GM06990 (cell line): ENCODE data around the gene GALK1.

Source experiments
- DNase-seq: peaks from one replicate; pipeline ENCODE4 v3.0.0-alpha.2; 2011; ENCODE audit not compliant: insufficient read length; ENCODE audit errors: extremely low read depth
- H3K27me3 ChIP-seq: replicated peaks from 2 replicates; pipeline ENCODE4 v1.6.0; 2011; ENCODE audit warnings: low read length; ENCODE audit not compliant: control insufficient read depth, insufficient read depth
- H3K36me3 ChIP-seq: 2 replicates; pipeline ENCODE4 v1.5.1; 2011; ENCODE audit warnings: low read length; ENCODE audit not compliant: control insufficient read depth, insufficient read depth
- H3K4me3 ChIP-seq: replicated peaks from 2 replicates; pipeline ENCODE4 v1.5.1; 2011; ENCODE audit warnings: low read depth, mild to moderate bottlenecking, control low read depth, low read length
- TF ChIP-seq, protein P1 (sequence below): IDR thresholded peaks from 2 replicates; pipeline ENCODE4 v1.5.1; 2011; ENCODE audit warnings: low read length, control low read depth, mild to moderate bottlenecking, inconsistent platforms; ENCODE audit not compliant: insufficient read depth, poor library complexity, severe bottlenecking

The GALK1 gene

GRCh38 chr17:75785016-75785890 lies 20.3 kb upstream of the GALK1 start:
- no peak for DNase-seq
- H3K36me3 ChIP-seq, result no peaks in the 10 kb centered on the region; the same call in 1 of the 2 replicates
- H3K27me3 ChIP-seq, result no peaks in the 10 kb centered on the region
- peak overlapping the region; percentile 85 for H3K4me3 ChIP-seq
- TF ChIP-seq, protein P1, sequence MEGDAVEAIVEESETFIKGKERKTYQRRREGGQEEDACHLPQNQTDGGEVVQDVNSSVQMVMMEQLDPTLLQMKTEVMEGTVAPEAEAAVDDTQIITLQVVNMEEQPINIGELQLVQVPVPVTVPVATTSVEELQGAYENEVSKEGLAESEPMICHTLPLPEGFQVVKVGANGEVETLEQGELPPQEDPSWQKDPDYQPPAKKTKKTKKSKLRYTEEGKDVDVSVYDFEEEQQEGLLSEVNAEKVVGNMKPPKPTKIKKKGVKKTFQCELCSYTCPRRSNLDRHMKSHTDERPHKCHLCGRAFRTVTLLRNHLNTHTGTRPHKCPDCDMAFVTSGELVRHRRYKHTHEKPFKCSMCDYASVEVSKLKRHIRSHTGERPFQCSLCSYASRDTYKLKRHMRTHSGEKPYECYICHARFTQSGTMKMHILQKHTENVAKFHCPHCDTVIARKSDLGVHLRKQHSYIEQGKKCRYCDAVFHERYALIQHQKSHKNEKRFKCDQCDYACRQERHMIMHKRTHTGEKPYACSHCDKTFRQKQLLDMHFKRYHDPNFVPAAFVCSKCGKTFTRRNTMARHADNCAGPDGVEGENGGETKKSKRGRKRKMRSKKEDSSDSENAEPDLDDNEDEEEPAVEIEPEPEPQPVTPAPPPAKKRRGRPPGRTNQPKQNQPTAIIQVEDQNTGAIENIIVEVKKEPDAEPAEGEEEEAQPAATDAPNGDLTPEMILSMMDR, result no peak

DNA sequence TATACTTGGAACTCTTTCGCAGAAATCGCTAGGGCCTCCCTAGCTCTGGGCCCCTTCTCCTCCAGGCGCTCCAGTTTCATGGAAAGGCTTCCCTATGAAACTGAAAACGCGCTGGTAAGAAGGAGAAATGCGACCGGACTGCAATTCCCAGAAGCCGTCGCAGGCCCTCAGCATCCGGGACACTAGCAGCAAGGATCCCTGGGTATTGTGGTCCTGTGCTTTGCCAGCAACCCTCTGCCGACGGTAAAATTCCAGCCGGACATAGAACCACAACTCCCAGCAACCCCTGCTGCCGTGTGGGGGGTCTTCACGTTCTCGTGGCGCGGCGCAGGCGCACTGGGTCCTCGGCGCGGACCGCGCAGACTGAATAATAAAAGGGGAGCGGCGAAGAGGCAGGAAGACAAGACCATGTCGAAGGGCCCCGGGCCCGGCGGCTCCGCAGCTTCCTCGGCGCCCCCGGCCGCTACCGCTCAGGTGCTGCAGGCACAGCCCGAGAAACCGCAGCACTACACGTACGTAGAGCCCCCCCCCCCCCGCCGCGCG lies 19.6 kb upstream of the GALK1 start, which contains the start of gene UNK:
TSS of gene UNK (plus strand) at position 334 of the 543 bp plus-strand sequence. CDS start at position 409, 75 bp downstream.
- TF ChIP-seq, protein P1, result no peak
- Histone ChIP-seq H3K27me3 (no peaks in the 10 kb centered on the region), H3K4me3 (peak within 1 kb of the TSS; percentile 85), H3K36me3 (no peaks in the 10 kb centered on the region; the same call in 1 of the 2 replicates)
- peak; percentile 99 for DNase-seq

DNA sequence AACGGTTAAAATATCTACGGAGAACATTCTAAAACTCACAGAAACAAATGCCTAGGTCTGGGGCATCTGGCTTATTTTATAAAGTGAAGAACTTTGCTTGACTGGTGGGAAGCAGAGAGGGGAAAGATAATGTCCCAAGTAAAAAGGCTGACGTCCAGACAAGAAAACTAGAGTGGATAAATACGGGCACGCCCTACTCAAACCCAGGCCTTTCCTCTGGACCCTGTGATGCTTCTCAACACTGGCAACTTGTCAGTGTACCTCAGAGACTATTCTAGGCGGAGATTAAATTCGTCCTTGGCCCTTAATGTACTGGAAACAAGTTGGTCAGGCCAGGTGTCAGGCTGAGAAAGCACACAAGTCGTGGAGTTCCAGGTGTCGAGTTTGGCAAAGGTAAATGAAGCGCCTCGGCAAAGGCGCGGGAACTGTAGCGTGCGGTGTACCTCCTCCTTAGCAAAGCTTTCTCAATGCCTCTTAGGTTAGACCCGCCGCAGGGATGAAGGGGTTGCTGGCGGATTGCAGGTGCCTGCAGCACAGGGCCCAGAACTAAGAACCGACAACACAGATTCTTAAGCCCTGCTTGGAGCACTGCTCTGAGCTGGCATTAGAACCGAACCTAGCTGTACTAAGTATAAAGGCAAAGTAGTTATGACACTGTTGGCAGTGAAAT lies 18.9 kb upstream of the GALK1 start:
- TF ChIP-seq, protein P1, result no peak
- H3K4me3 ChIP-seq, result peak overlapping the region; percentile 85
- H3K36me3 ChIP-seq, result no peaks in the 10 kb centered on the region; the same call in 1 of the 2 replicates
- H3K27me3 ChIP-seq, result no peaks in the 10 kb centered on the region
- no peak for DNase-seq

DNA sequence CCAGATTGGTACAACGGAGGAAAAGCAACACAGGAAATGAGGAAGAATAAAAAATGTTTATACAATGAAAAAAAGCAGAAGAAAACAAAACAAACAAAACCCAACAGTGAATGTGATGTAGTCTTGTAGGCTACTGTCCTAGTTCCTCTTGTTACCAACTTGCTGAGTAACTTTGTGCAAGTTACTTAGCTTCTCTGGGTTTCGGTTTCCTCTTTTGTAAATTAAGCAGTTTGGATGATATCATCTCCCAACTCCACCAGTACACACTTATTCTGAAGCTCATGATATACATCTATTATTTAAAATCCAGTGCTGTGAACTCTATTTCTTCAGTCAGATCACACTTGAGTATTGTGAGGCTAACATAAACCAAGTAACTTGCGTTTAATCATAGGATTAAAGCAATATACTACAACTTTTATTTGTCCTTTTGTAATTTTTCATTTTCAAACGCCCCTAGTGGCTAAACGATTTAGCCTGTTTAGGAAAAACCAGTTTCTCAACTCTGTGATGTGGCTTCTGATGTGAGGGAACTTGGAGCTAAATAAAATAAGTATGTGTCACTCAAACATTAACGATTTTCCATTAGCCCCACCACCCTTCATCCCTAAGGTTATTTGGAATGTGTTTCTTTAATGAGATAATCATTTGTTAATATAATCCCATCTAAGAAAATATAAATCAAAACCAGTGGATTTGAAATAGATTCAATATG lies 18.2 kb upstream of the GALK1 start:
- TF ChIP-seq, protein P1, result peak; percentile 63
- Histone ChIP-seq H3K4me3 (peak overlapping the region; percentile 85; the same call in 1 of the 2 replicates), H3K27me3 (no peaks in the 10 kb centered on the region), H3K36me3 (peaks cover 5% of the 10 kb centered on the region)
- DNase-seq, result peak; percentile 58

GRCh38 chr17:75779987-75780889 lies 15.2 kb upstream of the GALK1 start:
- Histone ChIP-seq H3K36me3 (peaks cover 9% of the 10 kb centered on the region), H3K27me3 (no peaks in the 10 kb centered on the region), H3K4me3 (no peak overlapping the region)
- TF ChIP-seq, protein P1, result no peak
- DNase-seq, result no peak
